Liver (tissue), 9 donors: Measurements from ENCODE around the gene OR56B1. TPM values are rescaled to one million over a fixed set of nuclear protein-coding genes. Genes with fewer than 3 reads are reported as not detected.

Experiments used
- DNase-seq: peaks from one replicate; pipeline ENCODE4 v3.0.0-alpha.2; 2017; ENCODE audit warnings: low spot score
- H3K27ac ChIP-seq, 2 donors: one replicate each; pipeline ENCODE4 v1.7.0; 2013; ENCODE audit warnings: inconsistent platforms in 2 of 2, low read length in 2 of 2, control low read depth in 1 of 2, low read depth in 1 of 2, mild to moderate bottlenecking in 1 of 2
- H3K27me3 ChIP-seq, 4 donors: one replicate each; pipeline versions ENCODE4 v1.6.1 to v1.7.0; 2013; ENCODE audit warnings: low read length in 3 of 4, inconsistent platforms in 1 of 4, mild to moderate bottlenecking in 1 of 4, moderate library complexity in 1 of 4; ENCODE audit not compliant: control insufficient read depth in 4 of 4, insufficient read depth in 4 of 4
- H3K36me3 ChIP-seq, 4 donors: one replicate each; pipeline versions ENCODE4 v1.6.1 to v1.7.0; 2013; ENCODE audit warnings: low read length in 3 of 4, mild to moderate bottlenecking in 3 of 4, low read depth in 1 of 4, moderate library complexity in 1 of 4; ENCODE audit not compliant: control insufficient read depth in 4 of 4, insufficient read depth in 3 of 4
- H3K4me1 ChIP-seq, 4 donors: one replicate each; pipeline versions ENCODE4 v1.6.1 to v1.7.0; 2013; ENCODE audit warnings: low read length in 3 of 4, mild to moderate bottlenecking in 3 of 4, moderate library complexity in 1 of 4; ENCODE audit not compliant: control insufficient read depth in 4 of 4, insufficient read depth in 4 of 4
- H3K4me3 ChIP-seq, 3 donors: one replicate each; pipeline versions ENCODE4 v1.6.1 to v1.7.0; 2013; ENCODE audit warnings: low read length in 3 of 3, control low read depth in 1 of 3, low read depth in 1 of 3, mild to moderate bottlenecking in 1 of 3
- H3K9ac ChIP-seq, 2 donors: one replicate each; pipeline ENCODE4 v1.7.0; 2013; ENCODE audit warnings: low read length in 2 of 2, mild to moderate bottlenecking in 2 of 2, moderate library complexity in 2 of 2, control low read depth in 1 of 2, low read depth in 1 of 2
- H3K9me3 ChIP-seq, 4 donors: one replicate each; pipeline versions ENCODE4 v1.6.1 to v1.7.0; 2013; ENCODE audit warnings: low read length in 3 of 4; ENCODE audit not compliant: control insufficient read depth in 4 of 4
- ATF3 ChIP-seq: IDR thresholded peaks from 2 replicates; pipeline ENCODE4 v1.6.1; 2016; ENCODE audit warnings: antibody characterized with exemption
- EGR1 ChIP-seq, 2 donors: IDR thresholded peaks; 2 replicates each; pipeline ENCODE4 v1.6.1; 2016 to 2018; ENCODE audit warnings: antibody characterized with exemption in 2 of 2, low read depth in 2 of 2
- FOXA1 ChIP-seq: IDR thresholded peaks from 2 replicates; pipeline ENCODE4 v1.6.1; 2016; ENCODE audit warnings: antibody characterized with exemption
- FOXA2 ChIP-seq: IDR thresholded peaks from 2 replicates; pipeline ENCODE4 v1.6.1; 2016; ENCODE audit warnings: antibody characterized with exemption
- GABPA ChIP-seq, 2 donors: IDR thresholded peaks in 1 of 2; conservative IDR thresholded peaks in 1 of 2; 2 replicates each; pipeline ENCODE4 v1.6.1; 2016; ENCODE audit warnings: antibody characterized with exemption in 2 of 2, mild to moderate bottlenecking in 1 of 2, moderate library complexity in 1 of 2
- HNF4A ChIP-seq, 2 donors: conservative IDR thresholded peaks; 2 replicates each; pipeline ENCODE4 v1.6.1; 2016; ENCODE audit warnings: antibody characterized with exemption in 2 of 2, mild to moderate bottlenecking in 2 of 2
- HNF4G ChIP-seq: IDR thresholded peaks from 2 replicates; pipeline ENCODE4 v1.6.1; 2016; ENCODE audit warnings: antibody characterized with exemption
- JUND ChIP-seq, 2 donors: IDR thresholded peaks; 2 replicates each; pipeline ENCODE4 v1.6.1; 2016; ENCODE audit warnings: antibody characterized with exemption in 2 of 2
- NR2F2 ChIP-seq: IDR thresholded peaks from 2 replicates; pipeline ENCODE4 v1.6.1; 2016; ENCODE audit warnings: antibody characterized with exemption
- RAD21 ChIP-seq, 2 donors: IDR thresholded peaks; 2 replicates each; pipeline ENCODE4 v1.6.1; 2016; ENCODE audit warnings: antibody characterized with exemption in 2 of 2, mild to moderate bottlenecking in 2 of 2
- REST ChIP-seq: IDR thresholded peaks from 2 replicates; pipeline ENCODE4 v1.6.1; 2016; ENCODE audit warnings: antibody characterized with exemption, mild to moderate bottlenecking
- RXRA ChIP-seq, 2 donors: IDR thresholded peaks; 2 replicates each; pipeline ENCODE4 v1.6.1; 2017 to 2018; ENCODE audit warnings: antibody characterized with exemption in 2 of 2, mild to moderate bottlenecking in 1 of 2
- SP1 ChIP-seq: IDR thresholded peaks from 2 replicates; pipeline ENCODE4 v1.6.1; 2018; ENCODE audit warnings: antibody characterized with exemption, mild to moderate bottlenecking
- TAF1 ChIP-seq: conservative IDR thresholded peaks from 2 replicates; pipeline ENCODE4 v1.6.1; 2016; ENCODE audit warnings: antibody characterized with exemption, mild to moderate bottlenecking
- YY1 ChIP-seq: IDR thresholded peaks from 2 replicates; pipeline ENCODE4 v1.6.1; 2016; ENCODE audit warnings: antibody characterized with exemption, mild to moderate bottlenecking
- WGBS: extraction: QIAGEN DNeasy Blood & Tissue Kit; methylation state at CpG from one replicate; pipeline ENCODE4 v1.1.7; 2013; 5-methylcytosine and 5-hydroxymethylcytosine counted together
- polyA plus RNA-seq, 2 donors: library from polyadenylated mRNA; stranded (reverse) in 1 of 2; unstranded in 1 of 2; fragments of 200-250 nt in 1 of 2; fragments of >200 nt in 1 of 2; fragmentation: Nextera tagmentation in 1 of 2; extraction: Ambion mirVana in 1 of 2; gene quantifications; one replicate each; pipeline versions ENCODE4 v1.2.1 to v1.2.3, GENCODE V29; 2013 to 2015
- total RNA-seq, 2 donors: library from RNA; depleted of rRNA; stranded (reverse); fragments of >200 nt; gene quantifications; one replicate each; pipeline ENCODE4 v1.2.3, GENCODE V29; 2014
- TF ChIP-seq, protein P1 (sequence below): IDR thresholded peaks from 2 replicates; pipeline ENCODE4 v1.6.1; 2016; ENCODE audit warnings: antibody characterized with exemption
- TF ChIP-seq, protein P2 (sequence below): IDR thresholded peaks from 2 replicates; pipeline ENCODE4 v1.6.1; 2016; ENCODE audit warnings: antibody characterized with exemption
- donor health status: healthy.
- donor health status: healthy.
- donor health status: healthy.
- donor health status: healthy.
- donor health status: healthy.

The OR56B1 gene
- total and polyA plus RNA-seq, 4 donors = not detected

DNA sequence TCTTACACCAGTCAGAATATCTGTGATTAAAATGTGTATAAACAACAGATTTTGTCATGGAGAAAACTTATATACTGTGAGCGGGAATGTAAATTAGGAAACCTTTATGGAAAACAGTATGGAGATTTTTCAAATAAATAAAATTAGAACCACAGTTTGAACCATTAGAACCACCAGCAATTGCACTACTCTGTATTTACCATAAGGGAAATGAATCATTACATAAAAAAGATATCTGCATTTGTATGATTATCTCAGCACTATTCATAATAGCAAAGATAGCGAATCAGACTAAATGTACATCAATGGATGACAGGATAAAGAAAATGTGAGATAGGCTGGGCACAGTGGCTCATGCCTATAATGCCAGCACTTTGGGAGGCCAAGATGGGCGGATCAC is 10.4 kb downstream of the OR56B1 start:
- Histone ChIP-seq H3K9me3 (no peaks in the 10 kb centered on the region), H3K27ac (no peak overlapping the region), H3K9ac (no peak overlapping the region), H3K36me3 (no peaks in the 10 kb centered on the region), H3K27me3 (no peaks in the 10 kb centered on the region), H3K4me3 (no peak overlapping the region), H3K4me1 (no peaks in the 10 kb centered on the region)
- TF ChIP-seq FOXA2 (no peak), EGR1 (IDR thresholded peaks at IDR 0.05; ENCODE audit: low read depth in 2 of 2) (no peak), HNF4G (no peak), SP1 (no peak), NR2F2 (no peak), GABPA (IDR thresholded peaks at IDR 0.05 in 1 of 2, conservative IDR thresholded peaks at IDR 0.05 in 1 of 2) (no peak), FOXA1 (no peak)
- TF ChIP-seq, protein P1, sequence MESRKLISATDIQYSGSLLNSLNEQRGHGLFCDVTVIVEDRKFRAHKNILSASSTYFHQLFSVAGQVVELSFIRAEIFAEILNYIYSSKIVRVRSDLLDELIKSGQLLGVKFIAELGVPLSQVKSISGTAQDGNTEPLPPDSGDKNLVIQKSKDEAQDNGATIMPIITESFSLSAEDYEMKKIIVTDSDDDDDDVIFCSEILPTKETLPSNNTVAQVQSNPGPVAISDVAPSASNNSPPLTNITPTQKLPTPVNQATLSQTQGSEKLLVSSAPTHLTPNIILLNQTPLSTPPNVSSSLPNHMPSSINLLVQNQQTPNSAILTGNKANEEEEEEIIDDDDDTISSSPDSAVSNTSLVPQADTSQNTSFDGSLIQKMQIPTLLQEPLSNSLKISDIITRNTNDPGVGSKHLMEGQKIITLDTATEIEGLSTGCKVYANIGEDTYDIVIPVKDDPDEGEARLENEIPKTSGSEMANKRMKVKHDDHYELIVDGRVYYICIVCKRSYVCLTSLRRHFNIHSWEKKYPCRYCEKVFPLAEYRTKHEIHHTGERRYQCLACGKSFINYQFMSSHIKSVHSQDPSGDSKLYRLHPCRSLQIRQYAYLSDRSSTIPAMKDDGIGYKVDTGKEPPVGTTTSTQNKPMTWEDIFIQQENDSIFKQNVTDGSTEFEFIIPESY = no peak
- WGBS = 84% methylated on average over 3 of the region's 3 CpGs
- no peak for DNase-seq

DNA sequence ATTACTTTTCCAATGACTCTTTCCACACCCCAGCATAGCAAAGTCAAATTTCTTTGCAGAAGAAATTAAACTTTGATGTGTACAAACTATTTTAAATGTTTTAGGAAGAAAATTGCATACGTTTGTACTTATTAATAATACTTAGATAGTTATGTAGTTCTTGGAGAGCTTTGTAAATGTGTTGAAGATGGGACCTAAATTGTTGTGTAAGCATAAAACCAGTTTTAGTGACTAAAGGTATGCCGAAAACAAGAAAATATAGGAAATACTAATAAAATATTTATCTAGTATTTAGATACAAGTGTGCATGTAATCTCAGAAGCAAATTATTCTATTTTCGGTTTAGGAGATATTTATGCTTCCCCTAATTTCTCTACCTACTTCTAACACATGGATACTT is 13.6 kb downstream of the OR56B1 start:
- Histone ChIP-seq H3K9ac (no peak overlapping the region), H3K27me3 (peaks cover 0 to 6% (median 0%) of the 10 kb centered on the region in 4 donors), H3K4me1 (no peaks in the 10 kb centered on the region), H3K4me3 (no peak overlapping the region), H3K27ac (no peak overlapping the region), H3K36me3 (no peaks in the 10 kb centered on the region), H3K9me3 (no peaks in the 10 kb centered on the region)
- TF ChIP-seq, protein P2, sequence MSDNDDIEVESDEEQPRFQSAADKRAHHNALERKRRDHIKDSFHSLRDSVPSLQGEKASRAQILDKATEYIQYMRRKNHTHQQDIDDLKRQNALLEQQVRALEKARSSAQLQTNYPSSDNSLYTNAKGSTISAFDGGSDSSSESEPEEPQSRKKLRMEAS = no peak
- TF ChIP-seq TAF1 (no peak), FOXA1 (no peak), HNF4A (conservative IDR thresholded peaks at IDR 0.05) (no peak), REST (no peak), JUND (IDR thresholded peaks at IDR 0.05) (no peak), RXRA (IDR thresholded peaks at IDR 0.05) (no peak), SP1 (no peak), RAD21 (IDR thresholded peaks at IDR 0.05) (no peak), ATF3 (no peak), FOXA2 (no peak), HNF4G (no peak), YY1 (no peak), NR2F2 (no peak)
- no peak for DNase-seq
- WGBS = 74% methylated on average over 3 of the region's 3 CpGs
